ENCODE measurements around the gene LACTB.
A peak's percentile ranks its signal among the peaks of the same experiment; 100 is the strongest.

LACTB gene

DNA sequence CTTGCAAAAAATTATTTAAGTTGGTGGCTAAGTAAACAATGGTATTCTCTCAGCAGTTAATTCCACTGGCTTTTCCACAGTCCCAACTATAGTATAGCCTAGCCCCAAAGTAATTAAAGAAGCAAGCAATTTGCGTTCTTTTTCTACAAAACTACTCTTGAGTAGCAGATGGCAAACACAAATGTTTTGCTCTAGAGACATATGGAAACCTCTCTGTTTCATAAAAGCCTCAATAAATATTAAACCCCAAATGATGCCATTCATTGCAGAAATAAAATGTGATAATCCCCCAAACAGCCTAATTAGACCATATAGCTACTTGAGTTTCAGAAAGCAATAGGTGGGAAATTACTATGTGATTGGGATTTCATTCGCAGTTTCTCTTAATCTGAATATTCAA lies 59.1 kb downstream of the LACTB start:
- no peak for DNase-seq

DNA sequence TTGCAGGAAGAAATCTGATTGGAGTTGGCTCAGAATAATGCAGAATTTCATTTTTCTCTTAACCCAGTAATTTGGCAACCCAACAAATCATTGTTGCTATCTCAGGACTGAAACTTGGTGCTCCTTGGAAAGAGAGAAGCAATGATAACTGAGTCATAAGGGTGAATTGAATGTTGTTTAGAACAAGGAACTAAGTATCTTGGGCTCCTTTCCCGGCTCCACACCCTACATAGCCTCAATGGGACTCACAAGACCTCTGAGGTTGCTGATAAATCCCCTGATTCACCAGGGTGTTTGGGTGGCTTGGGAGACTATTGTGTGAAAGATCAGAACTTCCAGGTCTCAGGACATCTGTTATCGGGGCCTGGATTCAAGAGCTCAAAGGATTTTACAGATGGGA lies 60.0 kb downstream of the LACTB start:
- DNase-seq = peak; percentile 81 to 83 (median 81)

DNA sequence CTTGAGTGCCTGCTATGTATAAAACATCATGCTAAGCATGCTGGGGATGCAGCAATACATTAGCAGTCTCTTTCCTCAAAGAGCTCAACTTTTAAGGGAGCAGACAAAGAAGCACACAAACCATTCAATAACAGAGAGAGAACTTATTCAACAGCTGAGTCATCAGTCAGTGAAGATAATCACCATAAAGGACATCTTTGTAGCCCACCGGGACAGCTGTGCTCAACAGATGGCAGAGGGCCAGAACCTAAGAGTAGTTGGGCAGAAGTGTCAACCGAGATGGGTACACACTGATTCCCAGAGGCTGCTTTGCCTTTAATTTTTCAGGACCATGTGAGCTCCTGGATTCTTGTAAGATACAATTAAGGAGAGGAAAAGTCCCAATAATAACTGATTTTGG lies 63.5 kb downstream of the LACTB start:
- no peak for DNase-seq

DNA sequence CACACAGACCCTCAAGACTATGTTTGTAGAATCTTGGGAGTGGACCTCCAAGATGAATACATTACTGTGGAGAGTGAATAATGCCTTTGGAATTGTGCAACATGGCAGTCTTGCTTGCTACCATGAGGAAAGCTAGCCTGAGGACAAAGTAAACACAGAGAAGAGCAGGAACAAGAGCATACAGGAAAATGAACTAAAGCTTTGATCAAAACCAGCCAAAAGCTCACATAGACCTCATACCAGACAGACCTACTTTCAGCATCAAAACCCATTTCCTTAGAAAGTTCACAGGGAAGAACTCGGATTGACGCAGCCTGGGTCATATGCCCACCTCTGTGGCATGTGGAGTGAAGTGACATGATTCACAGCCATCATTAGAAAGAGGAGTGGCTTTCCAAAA lies 64.4 kb downstream of the LACTB start:
- no peak for DNase-seq

DNA sequence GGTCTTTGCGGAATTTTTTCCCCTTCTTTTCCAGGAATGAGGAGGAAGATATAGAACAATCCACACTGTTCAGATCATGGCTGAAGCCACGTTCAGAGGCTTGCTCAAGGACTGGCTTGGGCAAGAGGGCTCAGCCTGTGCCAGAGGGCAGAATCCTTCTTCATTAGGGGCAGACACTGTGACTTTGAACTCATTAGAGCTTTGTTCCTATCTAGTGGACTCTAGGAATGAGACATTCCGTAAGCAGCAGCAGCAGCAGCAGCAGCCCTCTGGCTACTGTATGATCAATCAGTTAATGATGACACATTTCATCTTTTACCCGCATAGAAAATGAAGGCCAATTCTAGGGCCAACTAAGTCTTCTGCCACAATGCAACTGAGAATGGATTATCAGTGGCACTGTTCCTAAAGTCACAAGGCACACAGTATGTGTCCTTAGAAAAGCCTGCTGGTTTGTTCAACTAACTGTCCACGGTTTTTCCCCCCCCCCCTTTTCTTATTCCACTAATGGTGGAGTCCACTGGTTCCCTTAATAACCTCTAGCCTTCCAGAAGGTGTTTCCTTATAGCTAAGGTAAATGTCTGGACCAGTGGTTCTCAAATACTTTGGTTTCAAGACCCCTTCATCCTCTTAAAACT lies 66.0 kb downstream of the LACTB start:
- DNase-seq = no peak

DNA sequence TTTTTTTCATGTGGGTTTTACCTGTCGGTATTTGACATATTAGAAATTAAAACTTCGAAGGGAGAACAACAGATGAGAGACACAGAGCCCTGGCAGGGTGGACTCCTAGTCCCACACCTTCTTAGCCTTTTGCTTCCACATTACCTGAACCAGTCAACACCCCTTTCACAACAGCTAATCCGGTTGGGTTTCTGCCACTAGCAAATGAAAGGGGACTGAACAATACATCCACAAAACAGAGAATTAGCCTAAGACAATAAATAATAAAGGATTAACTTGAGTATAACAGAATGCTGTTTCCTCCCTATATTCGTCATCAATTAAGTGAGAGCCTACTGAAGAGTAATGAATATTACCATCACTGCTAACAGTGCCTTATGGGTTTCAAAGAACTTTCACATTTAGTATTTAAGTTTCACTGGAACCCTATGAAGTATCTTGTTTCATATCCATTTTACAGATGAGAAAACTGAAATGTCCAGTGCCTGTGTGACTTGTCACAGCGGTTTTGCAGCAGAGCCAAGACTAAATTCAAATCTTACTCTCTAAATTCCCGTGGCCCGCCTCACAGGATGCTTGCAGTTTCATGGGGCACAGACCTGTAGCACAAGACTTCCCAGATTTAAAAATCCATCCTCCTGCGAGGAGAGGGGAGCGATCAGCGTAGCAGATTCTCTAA lies 66.7 kb downstream of the LACTB start:
- DNase-seq = no peak

DNA sequence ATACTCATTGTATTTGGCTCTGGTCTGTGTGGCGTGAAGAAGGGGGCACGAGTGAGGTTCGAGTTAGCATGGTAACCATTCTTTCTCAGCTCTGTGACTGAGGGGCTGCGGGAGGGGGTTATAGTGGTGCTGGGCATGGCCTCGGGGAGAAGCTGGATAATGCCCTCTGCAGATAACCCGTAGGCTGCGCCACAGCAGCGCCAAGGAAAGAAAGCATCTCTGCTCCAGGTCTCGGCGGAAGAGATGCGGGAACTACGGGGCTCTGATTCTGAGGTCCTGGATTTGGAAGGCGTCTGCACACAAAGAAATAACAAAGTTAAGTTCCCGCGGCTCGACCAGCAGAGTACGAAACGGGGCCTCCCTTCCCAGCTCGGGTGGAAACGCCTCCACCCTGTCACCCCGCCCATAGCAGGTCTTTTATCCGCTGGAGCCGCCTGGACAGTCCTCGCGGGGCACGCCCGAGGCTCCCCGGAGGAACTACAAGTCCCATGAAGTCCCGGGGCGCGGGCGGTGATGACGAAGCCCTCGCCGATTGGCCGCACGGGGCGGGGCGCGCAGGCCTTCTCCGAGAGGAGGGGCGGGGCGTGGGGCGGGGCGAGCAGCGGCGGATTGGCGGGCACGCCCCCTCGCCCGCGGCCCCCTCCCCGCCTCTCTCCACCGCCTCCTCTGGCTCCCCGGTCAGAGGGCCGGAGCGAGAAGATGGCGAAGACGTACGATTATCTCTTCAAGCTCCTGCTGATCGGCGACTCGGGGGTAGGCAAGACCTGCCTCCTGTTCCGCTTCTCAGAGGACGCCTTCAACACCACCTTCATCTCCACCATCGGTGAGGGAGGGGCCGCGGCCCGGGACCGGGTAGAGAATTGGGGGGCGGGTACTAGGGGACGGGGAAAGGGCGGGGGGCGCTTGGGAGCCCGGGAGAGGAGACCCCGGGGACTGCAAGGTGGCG lies 67.5 kb downstream of the LACTB start, which contains the start of gene RAB8B:
TSS of gene RAB8B (plus strand) at position 681 of the 946 bp plus-strand sequence. CDS start at position 700, 19 bp downstream.
- DNase-seq = peak; percentile 99 to 100 (median 100)

DNA sequence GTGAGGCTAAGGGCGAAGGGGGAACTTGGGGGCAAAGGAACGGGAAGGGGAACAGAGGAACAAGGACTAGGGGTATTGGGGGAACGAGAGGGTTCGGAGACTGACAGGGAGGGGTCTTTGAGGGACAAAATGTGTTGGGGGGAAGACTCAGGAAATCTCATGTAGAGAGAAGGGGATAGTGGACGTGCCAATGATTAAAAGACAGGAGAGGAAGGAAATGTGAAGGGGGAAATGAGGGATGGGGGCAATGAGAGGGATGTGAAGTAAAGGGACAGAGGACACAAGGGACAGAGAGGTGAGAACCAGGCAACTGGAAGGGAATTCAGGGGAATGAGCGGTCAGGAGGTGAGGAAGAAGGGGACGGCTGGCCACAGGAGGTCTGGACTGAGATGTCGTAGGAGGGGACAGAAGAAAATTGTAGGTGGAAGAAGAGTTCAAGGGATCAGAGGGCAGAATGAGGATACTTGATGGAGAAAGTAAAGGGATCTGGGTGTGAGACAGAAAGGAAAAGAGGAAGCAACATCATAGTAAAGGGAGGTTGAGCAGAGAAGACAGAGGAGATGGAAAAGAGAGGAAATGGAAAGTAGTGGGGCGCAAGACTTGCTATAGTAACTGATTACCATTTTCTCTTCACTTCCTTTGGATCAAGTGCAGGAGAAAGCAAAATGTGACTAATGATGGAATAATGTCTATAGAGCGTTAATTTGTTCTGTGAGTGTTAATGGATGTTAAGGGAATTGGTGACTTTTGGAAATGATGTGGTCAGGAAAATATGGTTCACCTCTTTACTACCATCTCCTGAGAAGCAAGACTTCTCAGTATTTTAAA lies 68.5 kb downstream of the LACTB start:
- peak; percentile 62 to 82 (median 76) for DNase-seq

DNA sequence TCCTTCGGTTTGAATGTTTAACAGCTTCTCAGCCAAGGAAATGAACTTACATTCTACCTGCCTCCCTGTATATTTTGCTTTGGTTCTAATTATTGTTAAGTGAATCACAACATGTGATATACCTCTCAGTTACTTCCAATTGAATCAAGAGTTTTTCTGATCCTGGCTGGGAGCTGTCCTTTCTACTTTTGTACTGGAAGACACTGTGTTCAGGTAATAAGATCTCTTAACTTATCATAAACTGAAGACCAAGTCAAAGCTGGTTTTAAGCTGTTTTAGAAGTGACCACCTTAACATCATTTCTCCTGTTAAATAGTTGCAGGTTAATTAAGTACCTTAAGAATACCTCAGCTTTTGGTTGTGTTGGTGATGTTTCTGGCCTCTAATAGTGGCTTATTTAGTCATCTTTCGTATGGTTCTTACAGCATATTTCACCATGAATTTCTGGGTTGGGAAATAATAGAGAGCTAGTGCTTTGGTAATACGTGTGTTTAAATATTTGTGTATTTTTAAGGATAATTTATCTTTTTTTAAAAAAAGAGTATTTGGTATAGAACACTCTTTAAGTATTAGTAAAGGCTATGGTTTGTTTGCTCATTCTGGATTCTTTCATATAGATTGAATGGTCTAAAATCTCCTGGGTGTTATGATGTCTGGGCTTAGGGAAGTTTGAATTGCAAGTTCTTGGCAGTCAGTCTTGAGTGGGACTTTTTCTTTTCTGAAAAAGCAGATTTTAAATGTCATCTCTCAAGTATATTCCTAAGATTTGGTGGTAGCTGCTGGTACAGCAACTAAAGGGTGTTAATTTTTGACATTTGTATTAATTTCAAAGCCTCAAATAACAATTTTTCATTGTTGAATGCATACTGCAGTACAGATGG lies 69.3 kb downstream of the LACTB start:
- peak; percentile 28 to 66 (median 64) for DNase-seq
